T1000 (cell line): ENCODE measurements around the gene NRDC.

Experiments
- DNase-seq: peaks from one replicate; lab custom pipeline; 2025; ENCODE audit warnings: mixed read lengths; lab: John Stamatoyannopoulos, UW

The NRDC gene

DNA sequence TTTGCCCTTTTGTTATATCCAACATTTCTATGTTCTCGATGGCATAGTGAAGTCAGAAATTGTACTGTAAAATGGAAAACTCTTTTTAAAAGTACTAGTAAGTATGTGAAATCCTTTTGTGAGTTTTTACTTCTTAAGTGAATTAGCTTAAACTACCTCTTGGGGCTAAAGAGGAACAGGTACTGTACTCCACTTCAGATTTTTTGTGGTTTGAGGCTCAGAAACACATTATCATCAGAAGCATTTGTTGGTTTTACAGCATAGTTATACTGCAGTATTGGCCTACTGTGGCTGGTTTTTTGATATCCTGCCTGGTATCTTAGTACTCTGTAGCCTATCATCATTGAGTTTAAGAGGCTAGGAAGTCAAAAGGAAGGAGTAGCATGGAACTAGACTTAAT, 117.2 kb downstream of the NRDC start:
- no peak for DNase-seq

- no peak for DNase-seq
Observed at GRCh38 chr1:51760872-51761271, 117.7 kb downstream of the NRDC start.

- no peak for DNase-seq
Observed at GRCh38 chr1:51758310-51758709, 120.2 kb downstream of the NRDC start.

DNA sequence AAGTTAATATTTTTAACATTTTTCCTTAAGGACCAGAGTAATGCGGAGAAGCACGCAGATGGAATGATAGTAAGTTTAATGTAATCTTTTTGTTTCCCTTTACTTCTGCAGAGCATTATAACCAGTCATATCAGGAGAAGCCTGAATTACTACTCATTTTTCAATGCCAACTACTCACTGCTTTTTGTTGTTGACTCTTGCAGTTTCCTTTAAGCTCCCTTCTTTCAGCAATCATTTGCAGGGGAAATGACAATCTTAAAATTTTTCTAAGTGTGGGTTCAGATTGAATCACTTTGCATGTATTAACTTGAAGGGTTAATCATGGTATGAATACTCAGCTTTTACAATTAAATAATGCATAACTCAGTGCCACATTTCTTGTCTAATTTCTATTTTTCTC, 122.2 kb downstream of the NRDC start:
- no peak for DNase-seq

- DNase-seq, result no peak
Observed at GRCh38 chr1:51755437-51755836, 123.1 kb downstream of the NRDC start.

DNA sequence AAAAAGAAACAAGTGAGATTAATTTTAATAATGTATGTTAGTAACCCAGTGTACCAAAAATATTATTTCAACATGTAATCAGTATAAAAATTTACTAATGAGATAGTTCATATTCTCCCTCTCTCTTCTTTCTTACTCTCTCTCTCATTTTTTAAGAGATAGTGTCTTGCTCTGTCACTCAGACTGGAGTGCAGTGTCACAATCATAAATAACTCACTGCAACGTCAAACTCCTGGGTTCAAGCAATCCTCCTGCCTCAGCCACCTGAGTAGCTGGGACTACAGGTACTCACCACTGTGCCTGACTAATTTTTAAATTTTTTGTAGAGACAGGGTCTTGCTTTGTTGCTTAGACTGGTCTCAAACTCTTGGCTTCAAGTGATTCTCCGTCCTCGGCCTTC, 123.9 kb downstream of the NRDC start:
- no peak for DNase-seq

DNA sequence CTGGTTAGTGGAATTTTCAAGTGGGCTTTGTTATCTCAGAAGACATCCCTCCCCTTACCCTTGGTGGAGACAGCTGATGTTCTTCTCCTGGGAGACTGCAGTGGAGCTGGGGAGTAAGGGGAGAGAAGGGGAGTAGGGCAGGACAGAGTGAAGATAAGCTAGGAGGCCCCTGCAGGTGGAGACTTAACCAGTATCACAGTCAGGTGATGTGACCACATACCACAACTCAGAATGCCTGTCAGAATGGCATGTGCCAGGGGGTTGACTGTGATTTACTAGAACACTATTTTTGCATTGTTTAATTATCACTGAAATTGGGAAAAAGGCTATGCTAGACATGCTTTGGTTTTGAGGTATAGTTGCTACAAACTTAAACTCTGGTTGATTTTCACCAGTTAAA, 124.6 kb downstream of the NRDC start:
- no peak for DNase-seq

GRCh38 chr1:51752073-51752948, 126.2 kb downstream of the NRDC start:
- DNase-seq, result no peak

DNA sequence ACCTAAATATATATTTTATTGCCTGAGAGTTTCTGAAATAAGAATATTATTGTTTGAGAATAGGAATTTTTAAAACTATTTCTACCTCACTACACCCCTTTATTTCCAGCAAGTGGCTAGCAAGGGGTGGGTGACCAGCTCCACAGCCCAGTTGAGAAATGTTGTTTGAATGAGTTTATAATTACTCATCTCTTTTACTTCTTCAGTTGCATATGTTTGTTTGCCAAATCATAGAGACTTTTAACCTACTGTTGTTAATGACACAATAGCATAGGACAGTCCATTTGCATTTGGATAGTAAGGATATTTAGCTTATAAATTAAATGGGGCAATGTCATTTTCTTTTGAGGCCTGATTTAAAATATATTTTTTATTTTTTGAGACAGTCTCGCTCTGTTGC, 127.8 kb downstream of the NRDC start:
- no peak for DNase-seq

GRCh38 chr1:51750218-51750617, 128.3 kb downstream of the NRDC start:
- no peak for DNase-seq

- no peak for DNase-seq
Observed at GRCh38 chr1:51749151-51749550, 129.4 kb downstream of the NRDC start.

DNA sequence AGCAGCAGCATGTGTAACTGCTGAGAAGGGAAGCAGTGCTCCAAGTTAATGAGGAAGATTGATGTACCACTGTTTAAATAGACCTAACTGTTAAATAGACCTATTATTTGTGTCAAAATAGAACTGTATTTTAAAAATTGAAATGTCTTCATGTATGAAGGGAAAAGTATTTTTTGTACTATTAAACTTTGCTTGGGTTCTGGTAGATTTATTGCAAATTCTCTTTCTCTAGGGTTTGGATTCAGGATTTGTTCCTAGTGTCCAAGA, 133.3 kb downstream of the NRDC start:
- no peak for DNase-seq

DNA sequence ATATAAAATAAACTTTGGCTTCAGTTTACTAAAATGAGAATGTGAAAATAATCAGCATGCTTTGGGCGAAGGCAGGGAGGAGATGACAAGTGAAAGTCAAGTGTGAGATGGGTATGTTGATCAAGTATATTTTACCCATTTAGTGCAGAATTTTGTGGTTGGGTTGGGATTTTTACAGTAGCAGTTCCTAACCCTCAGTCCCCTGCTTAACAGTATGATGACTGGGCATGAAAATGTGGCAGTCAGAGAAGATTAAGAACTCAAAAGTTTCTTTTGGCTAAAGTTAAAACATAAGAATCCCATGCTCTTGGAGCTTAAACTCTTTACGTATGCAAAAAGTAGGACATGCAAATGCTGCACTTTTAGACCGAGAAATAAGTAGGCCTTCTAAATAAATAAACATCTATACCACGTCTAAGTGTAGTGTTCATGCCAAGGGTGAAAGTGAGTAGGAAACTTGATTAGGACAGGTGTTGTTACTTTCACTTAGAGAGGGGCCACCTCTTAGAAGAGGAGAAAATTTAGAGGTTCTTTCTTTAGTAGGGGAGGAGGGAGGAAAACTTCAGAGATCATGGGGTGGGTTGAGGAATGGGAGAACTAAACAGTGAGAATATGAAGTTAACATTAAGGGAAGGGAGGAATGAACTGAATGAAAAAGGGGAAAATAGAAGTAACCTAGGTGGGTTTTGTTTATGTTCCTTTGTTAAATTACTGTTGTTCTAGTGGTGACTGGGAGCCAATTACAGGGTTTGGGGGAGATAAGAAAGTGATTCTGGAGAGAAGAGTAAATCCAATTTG, 133.8 kb downstream of the NRDC start:
- no peak for DNase-seq

GRCh38 chr1:51741121-51741681, 137.3 kb downstream of the NRDC start:
- no peak for DNase-seq

GRCh38 chr1:51740652-51741051, 137.9 kb downstream of the NRDC start:
- no peak for DNase-seq
